Smooth muscle cell (in vitro differentiated cells): ENCODE results near the gene KLHL14. TPM values are rescaled to one million over a fixed set of nuclear protein-coding genes. Genes with fewer than 3 reads are reported as not detected.

Experiments used
- DNase-seq: peaks from one replicate; lab custom pipeline; 2025; ENCODE audit not compliant: unreplicated experiment; lab: John Stamatoyannopoulos, UW
- H2AFZ ChIP-seq: fragments of 200-600 bp; sonication (generic); 2 replicates; pipeline ENCODE4 v1.6.0; 2016; ENCODE audit warnings: antibody characterized with exemption, low read depth, mild to moderate bottlenecking
- H3F3A ChIP-seq: fragments of 200-600 bp; sonication (generic); 2 replicates; pipeline ENCODE4 v1.6.0; 2017; ENCODE audit warnings: antibody characterized with exemption, low read depth
- H3K27ac ChIP-seq: fragments of 200-600 bp; sonication (generic); 2 replicates; pipeline ENCODE4 v1.5.1; 2016; ENCODE audit warnings: low read depth, mild to moderate bottlenecking
- H3K27me3 ChIP-seq: fragments of 200-600 bp; sonication (generic); 2 replicates; pipeline ENCODE4 v1.6.1; 2016; ENCODE audit warnings: low read depth, mild to moderate bottlenecking
- H3K36me3 ChIP-seq: fragments of 200-600 bp; sonication (generic); 2 replicates; pipeline ENCODE4 v1.5.1; 2016; ENCODE audit warnings: low read depth
- H3K4me1 ChIP-seq: fragments of 200-600 bp; sonication (generic); 2 replicates; pipeline ENCODE4 v1.5.1; 2016; ENCODE audit warnings: low read depth
- H3K4me2 ChIP-seq: fragments of 200-600 bp; sonication (generic); 2 replicates; pipeline ENCODE4 v1.6.0; 2016; ENCODE audit warnings: mild to moderate bottlenecking
- H3K4me3 ChIP-seq: fragments of 200-600 bp; sonication (generic); 2 replicates; pipeline ENCODE4 v1.5.1; 2016; ENCODE audit warnings: mild to moderate bottlenecking
- H3K79me2 ChIP-seq: fragments of 200-600 bp; sonication (generic); 2 replicates; pipeline ENCODE4 v1.6.0; 2016; ENCODE audit warnings: low read depth, mild to moderate bottlenecking
- H3K9ac ChIP-seq: fragments of 200-600 bp; sonication (generic); 2 replicates; pipeline ENCODE4 v1.6.0; 2016; ENCODE audit warnings: low read depth
- H3K9me3 ChIP-seq: fragments of 200-600 bp; sonication (generic); replicated peaks from 2 replicates; pipeline ENCODE4 v1.5.1; 2016; ENCODE audit warnings: low read depth
- H4K20me1 ChIP-seq: fragments of 200-600 bp; sonication (generic); 2 replicates; pipeline ENCODE4 v1.6.0; 2016; ENCODE audit warnings: low read depth
- CTCF ChIP-seq: fragments of 200-600 bp; sonication (generic); IDR thresholded peaks from 2 replicates; pipeline ENCODE4 v1.5.1; 2017; ENCODE audit warnings: borderline replicate concordance, mild to moderate bottlenecking, antibody characterized with exemption; ENCODE audit not compliant: insufficient read depth, poor library complexity, severe bottlenecking
- WGBS: methylation state at CpG from one replicate; pipeline ENCODE4 v1.1.7; 2016; ENCODE audit warnings: low lambda C conversion rate; 5-methylcytosine and 5-hydroxymethylcytosine counted together
- polyA plus RNA-seq: library from polyadenylated mRNA; unstranded; fragments of >200 nt; fragmentation: Nextera tagmentation; extraction: Ambion mirVana; gene quantifications from 2 replicates; pipeline ENCODE4 v1.2.1, GENCODE V29; 2016
- total RNA-seq: library from RNA; depleted of rRNA; stranded (reverse); fragments of >200 nt; gene quantifications from 2 replicates; pipeline ENCODE4 v1.2.3, GENCODE V29; 2014

Gene KLHL14
- total and polyA plus RNA-seq, 2 experiments from 2014 or later, result not detected

- no peak for TF ChIP-seq CTCF
- H3K27ac ChIP-seq, result no peak overlapping the region
- no peak overlapping the region for H2AFZ ChIP-seq
- peaks cover 27% of the 10 kb centered on the region for H3K27me3 ChIP-seq
- no peaks in the 10 kb centered on the region for H3K79me2 ChIP-seq
- H3K4me2 ChIP-seq, result no peak overlapping the region
- no peak overlapping the region for H3K4me3 ChIP-seq
- no peak overlapping the region for H3K9ac ChIP-seq
- no peaks in the 10 kb centered on the region for H4K20me1 ChIP-seq
- H3K4me1 ChIP-seq, result no peaks in the 10 kb centered on the region
- H3K9me3 ChIP-seq, result no peaks in the 10 kb centered on the region
- no peak for DNase-seq
- no peaks in the 10 kb centered on the region for H3F3A ChIP-seq
- 69% methylated on average over 3 of the region's 3 CpGs for WGBS
- H3K36me3 ChIP-seq, result no peaks in the 10 kb centered on the region
These were observed 50.5 kb downstream of the KLHL14 start for GRCh38 chr18:32722279-32722678.

GRCh38 chr18:32717126-32717525, 55.7 kb downstream of the KLHL14 start:
- Histone ChIP-seq H3K4me1 (no peaks in the 10 kb centered on the region), H3K4me2 (no peak overlapping the region), H4K20me1 (no peaks in the 10 kb centered on the region), H3K27me3 (peaks cover 30% of the 10 kb centered on the region), H3K9ac (no peak overlapping the region), H3K4me3 (no peak overlapping the region), H3K36me3 (no peaks in the 10 kb centered on the region), H3K27ac (no peak overlapping the region), H3K9me3 (no peaks in the 10 kb centered on the region), H3F3A (no peaks in the 10 kb centered on the region), H2AFZ (no peak overlapping the region), H3K79me2 (no peaks in the 10 kb centered on the region)
- WGBS, result 87% methylated on average over 4 of the region's 4 CpGs
- TF ChIP-seq CTCF, result no peak
- DNase-seq, result no peak

- Histone ChIP-seq H3K9me3 (no peaks in the 10 kb centered on the region), H3K27me3 (peaks cover 18% of the 10 kb centered on the region), H3K4me3 (no peak overlapping the region), H3K79me2 (no peaks in the 10 kb centered on the region), H3K36me3 (no peaks in the 10 kb centered on the region), H3K4me1 (no peaks in the 10 kb centered on the region), H2AFZ (peak overlapping the region; percentile 73), H3F3A (no peaks in the 10 kb centered on the region), H4K20me1 (no peaks in the 10 kb centered on the region), H3K9ac (no peak overlapping the region), H3K27ac (no peak overlapping the region), H3K4me2 (no peak overlapping the region)
- TF ChIP-seq CTCF, result peak; percentile 57
- no peak for DNase-seq
- 1% methylated on average over 4 of the region's 4 CpGs for WGBS
These were observed 58.2 kb downstream of the KLHL14 start for GRCh38 chr18:32714571-32715148.

- DNase-seq, result no peak
- Histone ChIP-seq H3K27ac (no peak overlapping the region), H2AFZ (no peak overlapping the region), H3F3A (no peaks in the 10 kb centered on the region), H3K36me3 (no peaks in the 10 kb centered on the region), H3K9me3 (no peaks in the 10 kb centered on the region), H3K9ac (no peak overlapping the region), H3K4me1 (no peaks in the 10 kb centered on the region), H3K4me2 (no peak overlapping the region), H4K20me1 (no peaks in the 10 kb centered on the region), H3K4me3 (no peak overlapping the region), H3K27me3 (peaks cover 31% of the 10 kb centered on the region), H3K79me2 (no peaks in the 10 kb centered on the region)
- TF ChIP-seq CTCF, result no peak
- WGBS, result 96% methylated on average over 1 of the region's 1 CpG
These were observed 60.0 kb downstream of the KLHL14 start for GRCh38 chr18:32712860-32713259.
